Measurements from ENCODE around the gene CCL11.
"Not testable (repeated sequence)": the region's sequence is repeated elsewhere in the genome, so short reads cannot be mapped to it uniquely, and the experiment has no call there.

CCL11 gene

DNA sequence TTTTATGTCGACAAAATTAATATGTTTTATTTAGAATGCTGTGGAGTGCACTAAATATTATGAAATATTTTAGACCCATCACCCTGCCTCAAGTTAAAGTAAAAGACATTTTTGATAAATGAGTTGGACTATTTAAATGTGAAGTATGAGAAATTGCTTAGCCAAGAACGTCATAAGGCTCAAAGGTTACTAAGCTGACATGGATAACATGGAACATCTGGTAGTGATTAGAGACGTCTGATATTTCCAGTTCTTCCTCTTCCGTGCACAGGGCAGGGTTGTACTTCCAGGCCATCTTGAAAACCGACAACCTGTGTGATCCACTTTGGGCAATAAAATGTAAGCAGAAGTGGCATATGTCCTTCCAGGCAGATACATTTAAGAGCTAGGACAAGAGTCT lies 26.5 kb downstream of the CCL11 start:
- DNase-seq, result no peak

DNA sequence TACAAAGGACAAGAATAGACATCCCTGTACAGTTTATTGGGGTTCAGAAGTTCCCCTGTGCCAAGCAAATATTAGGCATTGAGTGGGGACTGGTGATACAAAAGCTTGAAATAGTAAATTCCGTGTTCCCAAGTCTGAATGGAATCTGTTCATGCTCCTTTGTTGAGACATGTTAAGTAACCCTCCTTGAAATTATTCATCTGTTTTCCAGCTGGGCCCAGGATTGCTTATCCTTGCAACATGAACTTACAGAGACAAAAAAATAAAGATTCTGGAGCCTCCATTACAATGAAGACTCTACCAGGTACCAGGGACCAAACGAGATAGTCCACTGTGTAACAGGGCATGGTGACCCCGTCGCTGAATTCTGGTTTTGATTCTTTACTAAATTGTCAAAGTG lies 27.6 kb downstream of the CCL11 start:
- DNase-seq, result no peak

DNA sequence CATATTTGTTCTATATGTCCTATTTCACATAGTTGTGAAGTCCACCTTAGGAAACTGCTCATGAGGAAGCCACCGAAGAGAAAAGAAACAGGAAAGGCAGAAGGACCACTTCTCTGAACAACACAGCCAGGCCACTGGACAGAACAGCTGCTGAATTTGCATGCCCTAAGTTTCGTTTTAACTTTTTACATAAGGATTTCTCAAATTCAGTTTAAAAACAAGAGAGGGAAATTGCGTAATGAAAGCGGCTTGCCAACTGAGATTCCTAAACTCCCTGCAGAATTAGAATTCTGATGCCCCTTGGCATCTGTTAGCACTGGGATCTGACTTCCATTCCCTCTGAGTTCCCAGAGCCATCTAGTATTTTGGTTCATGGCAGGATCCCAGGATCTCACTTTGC lies 28.7 kb downstream of the CCL11 start:
- DNase-seq, result no peak

DNA sequence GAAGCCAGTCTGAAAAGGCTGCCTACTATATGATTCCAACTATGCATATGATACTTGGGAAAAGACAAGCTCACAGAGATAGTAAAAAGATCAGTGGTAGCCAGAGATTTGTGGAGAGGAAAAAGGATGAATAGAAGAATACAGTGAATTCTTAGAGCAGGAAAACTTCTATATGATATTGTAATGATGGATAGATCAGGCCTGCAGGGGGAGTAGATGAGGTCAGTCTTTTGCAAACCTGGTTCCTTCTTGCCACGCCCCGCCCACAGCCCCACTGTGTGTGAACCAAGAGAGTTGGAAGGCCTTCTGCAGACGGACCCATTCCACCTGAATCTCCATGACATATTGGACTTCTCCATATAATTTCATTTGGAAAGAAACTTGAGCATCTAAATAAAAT lies 32.9 kb downstream of the CCL11 start:
- no peak for DNase-seq

DNA sequence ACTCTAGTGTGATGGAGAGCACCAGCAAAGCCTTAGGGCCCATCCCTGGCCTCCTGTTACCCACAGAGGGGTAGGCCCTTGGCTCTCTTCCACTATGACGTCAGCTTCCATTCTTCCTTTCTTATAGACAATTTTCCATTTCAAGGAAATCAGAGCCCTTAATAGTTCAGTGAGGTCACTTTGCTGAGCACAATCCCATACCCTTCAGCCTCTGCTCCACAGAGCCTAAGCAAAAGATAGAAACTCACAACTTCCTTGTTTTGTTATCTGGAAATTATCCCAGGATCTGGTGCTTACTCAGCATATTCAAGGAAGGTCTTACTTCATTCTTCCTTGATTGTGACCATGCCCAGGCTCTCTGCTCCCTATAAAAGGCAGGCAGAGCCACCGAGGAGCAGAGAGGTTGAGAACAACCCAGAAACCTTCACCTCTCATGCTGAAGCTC lies 33.5 kb downstream of the CCL11 start, which contains the start of gene CCL8:
CCL8 (plus strand) TSS at position 397 of the 445 bp plus-strand sequence. CDS start 67 bp downstream, outside the sequence.
- DNase-seq, result no peak

DNA sequence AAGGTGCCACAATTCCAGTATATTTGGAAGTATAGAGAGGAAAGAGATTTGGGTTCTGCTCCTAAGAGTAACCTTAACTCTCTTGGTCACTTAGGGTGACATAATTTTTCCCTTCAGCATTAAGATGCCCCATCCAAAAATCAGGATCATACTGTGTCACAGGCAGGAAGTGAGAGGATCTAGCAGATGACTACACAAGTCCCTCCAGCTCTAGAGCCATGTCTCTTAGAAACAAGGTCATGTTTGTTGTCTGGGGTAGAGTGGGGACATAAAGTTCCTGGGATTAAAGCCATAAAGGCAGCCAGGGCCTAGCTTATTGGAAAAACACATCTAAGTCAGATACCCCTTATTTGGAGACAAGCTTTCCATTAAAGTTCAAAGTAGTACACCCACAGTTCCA lies 36.4 kb downstream of the CCL11 start:
- no peak for DNase-seq

DNA sequence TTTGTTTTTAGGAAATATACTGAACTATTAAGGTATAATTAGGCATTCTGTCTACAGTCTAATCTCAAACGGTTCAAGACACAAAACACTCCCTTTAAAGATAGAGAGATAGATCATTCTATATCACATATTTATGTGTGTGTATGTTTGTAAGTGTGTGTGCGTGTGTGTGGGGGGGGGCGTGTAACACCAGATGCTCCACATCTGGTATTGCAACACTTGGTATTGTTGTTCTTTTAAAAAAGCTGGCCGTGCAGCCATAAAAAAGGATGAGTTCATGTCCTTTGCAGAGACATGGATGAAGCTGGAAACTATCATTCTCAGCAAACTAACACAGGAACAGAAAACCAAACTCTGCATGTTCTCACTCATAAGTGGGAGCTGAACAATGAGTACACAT lies 42.0 kb downstream of the CCL11 start:
- not testable (repeated sequence) for DNase-seq

DNA sequence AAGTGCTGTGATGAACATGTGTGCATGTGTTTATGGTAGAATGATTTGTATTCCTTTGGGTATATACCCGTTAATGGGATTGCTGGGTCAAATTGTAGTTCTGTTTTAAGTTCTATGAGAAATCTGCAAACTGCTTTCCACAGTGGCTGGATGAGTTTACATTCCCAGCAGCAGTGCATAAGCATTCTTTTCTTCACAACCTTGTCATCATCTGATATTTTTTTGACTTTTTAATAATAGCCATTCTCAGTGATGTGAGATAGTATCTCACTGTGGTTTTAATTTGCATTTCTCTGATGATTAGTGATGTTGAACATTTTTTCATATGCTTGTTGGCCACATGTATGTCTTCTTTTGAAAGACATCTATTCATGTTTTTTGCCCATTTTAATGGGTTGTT lies 52.2 kb downstream of the CCL11 start:
- DNase-seq, result no peak
